Urothelium cell line (cell line): ENCODE results near the gene MAPKAPK2.

ENCODE experiments used
- DNase-seq: peaks from one replicate; pipeline ENCODE4 v3.0.0; 2011; ENCODE audit warnings: low spot score, mixed read lengths
- FAIRE-seq: peaks from 2 replicates; lab custom pipeline; 2011; peaks lifted over from hg19 to GRCh38; lab: Jason Lieb, UNC

The MAPKAPK2 gene

DNA sequence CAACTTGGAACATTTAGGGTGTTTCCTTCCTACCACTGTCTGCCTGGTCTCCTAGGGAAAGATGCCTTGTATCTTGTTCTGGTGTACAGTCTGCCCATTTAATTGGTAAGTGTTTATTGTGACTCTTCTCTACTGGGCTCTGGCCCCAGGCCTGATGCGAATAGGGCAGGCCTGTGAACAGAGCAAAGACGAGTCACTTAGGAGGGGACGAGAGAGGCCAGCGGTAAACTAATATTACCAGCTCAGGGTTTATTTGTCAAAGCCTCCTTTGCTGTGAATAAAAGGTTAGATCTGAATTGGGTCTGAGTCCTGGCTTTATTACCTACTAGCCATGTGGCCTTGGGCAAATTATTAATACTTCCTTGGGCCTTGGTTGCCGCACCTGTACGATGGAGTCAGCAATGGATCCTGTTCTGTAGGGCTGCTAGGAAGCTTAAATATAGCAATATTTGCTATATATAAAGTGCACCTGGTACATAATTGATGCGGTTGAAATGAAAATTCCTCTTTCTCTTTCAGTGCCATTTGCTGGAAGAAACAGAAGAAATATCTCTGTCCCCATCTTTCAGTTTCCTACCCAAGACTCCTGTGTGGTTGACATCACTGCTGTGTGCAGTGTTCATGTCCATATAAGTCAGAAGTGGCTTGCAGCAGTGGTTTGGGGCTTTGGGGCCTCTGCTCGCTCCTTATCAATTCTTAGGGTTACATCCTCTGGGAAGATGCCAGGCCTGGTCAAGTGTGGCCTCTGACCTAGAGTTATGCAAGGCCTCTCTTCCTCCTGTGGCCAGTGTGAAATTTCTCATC lies 32.4 kb downstream of the MAPKAPK2 start:
- DNase-seq = no peak
- FAIRE-seq = no peak

DNA sequence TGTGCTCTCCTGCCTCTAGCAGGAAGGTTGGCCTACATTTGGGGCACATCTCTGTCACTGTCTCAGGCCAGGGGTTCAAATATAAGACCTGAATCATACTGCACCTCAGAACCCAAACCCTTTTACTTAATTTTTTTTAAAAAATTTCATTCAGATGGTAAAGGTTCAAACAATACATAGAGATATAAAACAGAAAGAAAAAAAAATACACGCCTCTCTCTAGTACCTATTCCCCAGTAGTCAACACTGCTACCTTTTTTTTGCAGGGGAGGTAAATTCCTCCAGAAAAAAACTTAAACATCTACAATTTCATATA lies 32.9 kb downstream of the MAPKAPK2 start:
- no peak for DNase-seq
- FAIRE-seq = no peak

DNA sequence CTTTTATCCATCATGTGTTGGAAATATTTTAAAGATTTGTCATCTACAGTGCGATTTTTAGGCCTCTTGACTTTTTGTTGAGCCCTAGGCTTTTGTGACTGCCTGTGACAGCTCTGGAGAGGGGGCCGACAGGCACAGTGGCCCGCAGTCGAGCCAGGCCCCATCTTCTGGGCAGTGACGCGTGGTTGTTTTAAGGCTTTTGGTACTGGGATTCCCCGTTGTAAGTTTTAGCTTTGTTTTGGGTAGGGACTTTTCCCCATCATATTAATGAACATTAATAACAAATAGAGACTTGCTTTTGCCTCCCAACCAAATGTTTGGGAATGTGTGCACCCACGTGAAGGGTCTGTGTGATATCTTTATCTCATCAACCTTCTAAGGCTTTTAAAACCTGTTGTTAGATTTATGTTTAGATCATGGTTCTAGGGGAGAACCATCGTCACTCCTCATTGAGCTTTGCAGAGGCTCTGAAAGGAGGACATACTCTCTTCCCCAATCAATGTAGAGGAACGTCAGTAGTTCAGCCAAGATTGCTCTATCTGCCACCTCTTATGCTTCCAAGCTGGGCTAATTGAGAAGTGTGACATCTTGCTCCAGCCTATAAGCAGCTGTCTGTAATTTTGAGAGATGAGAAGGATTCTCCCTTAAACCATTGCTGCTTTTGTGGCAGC lies 34.6 kb downstream of the MAPKAPK2 start:
- DNase-seq (no peak), FAIRE-seq (no peak)

DNA sequence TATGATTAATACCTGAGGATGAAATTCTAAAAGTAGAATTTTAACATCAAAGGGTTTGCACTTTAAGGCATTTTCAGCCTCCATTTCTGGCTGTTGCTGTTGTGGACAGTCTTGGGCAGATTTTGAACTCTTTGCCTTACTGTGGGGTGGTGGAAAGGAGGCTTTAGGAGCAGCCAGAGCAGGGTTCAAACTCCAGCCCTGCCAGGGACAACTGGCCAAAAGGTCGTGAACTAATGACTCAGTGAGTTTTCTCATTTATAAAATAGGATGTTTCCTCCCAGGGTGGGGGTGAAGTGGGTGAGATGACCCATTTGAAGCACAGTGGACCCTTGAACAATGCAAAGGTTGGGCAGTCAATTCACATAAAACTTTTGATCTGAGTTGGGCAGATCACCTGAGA lies 36.7 kb downstream of the MAPKAPK2 start:
- FAIRE-seq (no peak), DNase-seq (no peak)

DNA sequence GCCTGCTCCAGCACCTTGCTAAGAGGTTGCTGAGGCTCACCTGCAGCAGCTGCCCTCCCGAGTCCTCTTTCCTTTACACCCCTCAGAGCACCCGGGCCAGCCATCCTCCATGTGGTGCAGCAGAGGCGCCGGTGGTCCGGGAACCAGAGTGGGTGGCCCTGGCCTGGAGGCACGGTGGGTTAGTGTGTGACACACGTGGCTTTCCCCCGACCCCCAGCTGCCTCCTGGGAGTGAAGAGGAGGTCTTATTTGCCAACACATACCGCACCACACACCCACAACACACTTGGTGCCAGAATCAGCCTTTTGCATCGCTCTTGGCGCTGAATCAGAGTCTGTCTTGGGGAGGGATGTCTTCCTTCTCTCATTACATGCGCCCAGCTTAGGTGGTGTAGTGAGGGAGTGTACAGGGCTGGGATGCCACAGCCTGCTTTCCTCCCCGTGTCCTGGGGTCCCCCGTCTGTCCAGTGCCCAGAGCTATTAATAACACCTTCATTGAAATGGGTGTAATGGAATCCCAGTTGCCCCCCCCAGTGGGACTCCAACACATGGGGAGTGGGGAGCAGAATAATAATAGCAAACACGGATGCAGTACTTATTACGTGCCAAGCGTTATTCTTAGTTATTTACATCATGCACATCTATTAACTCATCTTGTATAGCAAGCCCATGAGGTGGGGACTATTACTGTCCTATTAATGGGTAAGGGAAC lies 38.2 kb downstream of the MAPKAPK2 start:
- no peak for FAIRE-seq

DNA sequence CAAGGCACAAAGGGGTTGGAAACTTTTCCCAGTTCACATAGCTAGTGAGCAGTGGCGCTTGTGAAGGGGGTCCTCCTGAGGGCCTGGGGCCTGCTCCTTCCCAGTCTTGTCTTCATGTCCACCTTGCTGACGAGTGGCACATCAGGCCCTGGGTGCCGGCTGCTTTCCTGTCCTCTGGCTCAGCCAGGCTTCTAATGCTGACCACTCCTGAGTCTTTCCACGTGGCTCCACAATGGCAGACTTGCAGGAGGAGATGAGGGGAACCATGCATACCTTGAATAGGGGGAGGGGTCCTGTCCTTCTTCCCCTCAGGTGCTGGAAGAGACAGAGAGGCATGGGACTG lies 38.7 kb downstream of the MAPKAPK2 start:
- FAIRE-seq (no peak), DNase-seq (no peak)

More for the DNA sequence above, 38.2 kb downstream of the MAPKAPK2 start:
- no peak for DNase-seq

DNA sequence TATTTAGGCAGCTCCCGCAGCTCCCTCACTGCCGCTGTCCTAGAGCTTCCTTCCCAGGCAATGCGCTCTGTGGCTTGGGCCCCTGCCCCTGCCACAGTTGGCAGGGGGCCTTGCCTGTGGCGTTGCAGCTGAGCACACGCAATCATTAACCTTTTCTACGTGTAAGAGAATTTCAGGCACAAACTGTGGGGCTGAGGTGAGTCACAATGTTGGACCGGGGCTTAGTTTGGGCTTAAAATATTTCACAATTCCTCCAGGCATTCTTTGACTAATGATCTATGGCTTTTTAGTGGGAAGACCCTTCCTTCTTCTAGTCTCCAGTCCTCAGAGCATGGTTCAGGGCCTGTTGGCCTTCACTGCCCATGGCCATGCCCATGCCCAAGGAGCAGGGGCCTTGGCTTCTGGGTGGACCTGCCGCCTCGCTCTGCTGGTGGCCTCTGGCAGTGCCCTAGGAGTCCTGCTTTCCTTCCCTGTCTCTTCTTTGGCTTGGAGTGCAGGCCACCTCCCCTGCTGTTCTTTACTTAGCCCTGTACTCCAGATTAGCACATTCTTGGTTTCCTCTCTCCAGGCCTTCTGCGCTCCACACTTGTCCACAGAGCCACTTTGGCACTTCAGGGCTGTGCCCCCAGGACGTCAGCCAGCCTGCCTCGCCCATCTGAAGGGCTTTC lies 39.2 kb downstream of the MAPKAPK2 start:
- FAIRE-seq = no peak

DNA sequence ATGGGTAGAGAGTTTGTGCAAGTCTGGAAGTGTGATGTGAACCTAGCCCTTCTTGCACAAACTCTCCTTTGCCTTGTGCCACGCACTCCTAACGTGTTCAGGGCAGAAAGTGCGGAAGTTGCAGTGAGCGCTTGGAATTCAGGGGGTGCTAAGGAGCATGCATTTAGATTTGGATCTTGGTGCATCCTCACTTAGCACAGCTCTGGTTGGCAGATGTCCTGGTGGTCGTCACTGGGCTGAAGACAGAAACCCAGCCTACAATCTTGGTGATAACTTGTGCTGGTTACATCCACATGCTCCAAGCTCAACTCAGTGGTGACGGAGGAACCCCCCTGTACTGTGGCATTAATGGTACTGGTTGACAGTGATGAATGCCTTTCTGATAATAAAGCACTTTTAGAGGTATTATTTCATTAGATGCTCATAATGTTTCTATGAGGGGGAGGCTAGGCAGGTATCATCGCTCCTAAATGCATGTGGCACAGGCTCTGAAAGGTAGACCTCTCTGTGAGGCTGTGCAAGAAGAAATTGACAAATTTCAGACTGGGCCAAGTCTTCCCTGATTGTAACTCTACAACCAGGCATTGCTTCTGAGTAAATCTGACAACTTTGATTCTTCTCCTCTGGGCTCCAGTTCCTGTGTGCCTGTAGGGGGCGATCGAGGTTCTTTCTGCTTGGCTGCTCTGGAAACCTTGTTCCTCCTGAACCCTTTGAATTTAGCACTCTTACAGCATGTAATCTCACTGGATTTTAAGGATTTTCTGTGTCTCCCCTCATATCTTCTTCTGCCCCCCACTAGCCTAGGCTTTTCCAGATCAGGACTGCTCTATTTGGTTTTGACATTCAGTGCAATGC lies 40.6 kb downstream of the MAPKAPK2 start:
- peak; percentile 49 for DNase-seq
- no peak for FAIRE-seq

More for the DNA sequence above, 39.2 kb downstream of the MAPKAPK2 start:
- no peak for DNase-seq

DNA sequence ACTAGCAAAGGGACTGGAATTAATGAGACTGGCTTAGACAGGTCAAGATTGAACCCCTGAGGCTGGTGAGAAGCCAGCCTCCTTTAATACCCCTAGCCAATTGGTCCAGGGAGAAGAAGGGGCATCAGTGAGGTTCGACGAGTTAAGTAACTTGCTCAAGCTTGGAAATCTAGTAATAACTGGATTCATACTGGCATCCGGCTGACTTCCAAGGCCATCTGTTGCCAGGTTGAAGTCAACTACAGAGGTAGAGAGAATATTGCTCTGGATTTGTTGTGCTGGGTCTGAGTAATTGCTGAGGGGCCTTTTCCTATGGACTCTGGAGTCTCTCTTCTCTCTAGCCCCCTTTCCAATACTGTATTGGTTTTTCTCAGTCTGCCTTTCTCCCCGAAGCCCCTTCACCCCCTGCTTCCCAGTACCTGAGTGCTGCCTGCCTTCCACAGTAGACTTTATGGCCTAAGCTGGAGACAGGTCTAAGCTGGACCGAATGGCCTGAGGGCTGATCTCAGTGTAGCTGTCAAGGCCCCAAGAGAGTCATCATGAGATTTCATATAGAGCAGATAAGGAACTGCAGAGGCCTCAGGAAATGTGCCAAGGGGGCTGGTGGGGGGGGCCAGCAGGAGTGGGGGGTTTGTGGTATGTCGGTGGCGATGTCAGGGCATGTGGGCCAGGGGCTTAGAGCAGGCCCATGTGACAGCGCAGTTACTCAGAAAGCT lies 43.4 kb downstream of the MAPKAPK2 start:
- DNase-seq (no peak), FAIRE-seq (no peak)

DNA sequence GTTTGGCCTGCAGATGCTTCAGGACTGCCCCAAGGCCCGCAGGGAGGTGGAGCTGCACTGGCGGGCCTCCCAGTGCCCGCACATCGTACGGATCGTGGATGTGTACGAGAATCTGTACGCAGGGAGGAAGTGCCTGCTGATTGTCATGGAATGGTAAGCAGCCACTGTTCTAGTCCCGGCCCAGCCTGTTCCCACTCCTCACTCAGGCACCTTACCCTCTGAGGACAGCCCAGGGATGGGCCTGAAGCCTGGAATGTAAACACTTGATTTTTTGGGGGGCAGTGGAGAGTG lies 43.9 kb downstream of the MAPKAPK2 start:
- DNase-seq (no peak), FAIRE-seq (no peak)

DNA sequence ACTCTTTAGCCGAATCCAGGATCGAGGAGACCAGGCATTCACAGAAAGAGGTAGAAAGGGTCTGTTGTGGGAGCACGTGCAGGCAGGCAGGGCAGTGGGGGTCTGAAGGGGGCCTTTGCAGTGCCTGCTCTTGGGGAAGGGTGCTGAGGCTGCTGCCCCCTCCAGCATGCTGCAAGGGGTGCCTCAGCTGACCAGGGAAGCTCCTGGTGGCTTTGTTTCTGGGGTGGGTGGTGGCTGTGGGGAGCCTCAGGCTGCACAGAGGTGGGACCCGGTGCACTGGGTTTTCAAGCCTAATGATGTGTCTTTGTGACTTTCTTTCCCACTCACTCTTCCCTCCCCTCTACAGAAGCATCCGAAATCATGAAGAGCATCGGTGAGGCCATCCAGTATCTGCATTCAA lies 44.3 kb downstream of the MAPKAPK2 start:
- FAIRE-seq (no peak), DNase-seq (no peak)

DNA sequence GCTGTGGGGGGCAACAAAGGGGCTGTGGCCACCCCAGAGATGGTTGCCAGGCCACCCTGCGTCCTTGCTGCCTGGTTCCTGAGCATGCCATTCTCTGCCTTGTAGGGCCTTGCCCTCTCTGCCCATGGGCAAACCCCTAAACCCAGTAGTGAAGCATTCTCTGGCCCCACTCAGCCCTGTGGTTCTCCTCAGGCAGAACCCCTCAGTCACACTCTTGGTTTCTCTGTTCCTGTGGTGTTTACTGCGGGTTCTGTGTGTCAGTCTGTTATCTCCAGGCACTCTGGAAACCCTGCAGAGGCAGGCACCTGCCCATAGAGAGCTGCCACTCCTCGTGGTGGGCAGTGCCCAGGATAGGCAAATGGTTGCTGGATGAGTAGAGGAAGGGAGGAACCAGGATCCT lies 44.8 kb downstream of the MAPKAPK2 start:
- DNase-seq (no peak), FAIRE-seq (no peak)

DNA sequence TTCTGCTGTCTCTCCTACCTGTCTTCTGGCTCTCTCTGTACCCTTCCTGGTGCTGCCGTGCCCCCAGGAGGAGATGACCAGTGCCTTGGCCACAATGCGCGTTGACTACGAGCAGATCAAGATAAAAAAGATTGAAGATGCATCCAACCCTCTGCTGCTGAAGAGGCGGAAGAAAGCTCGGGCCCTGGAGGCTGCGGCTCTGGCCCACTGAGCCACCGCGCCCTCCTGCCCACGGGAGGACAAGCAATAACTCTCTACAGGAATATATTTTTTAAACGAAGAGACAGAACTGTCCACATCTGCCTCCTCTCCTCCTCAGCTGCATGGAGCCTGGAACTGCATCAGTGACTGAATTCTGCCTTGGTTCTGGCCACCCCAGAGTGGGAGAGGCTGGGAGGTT lies 47.8 kb downstream of the MAPKAPK2 start:
- FAIRE-seq = no peak

DNA sequence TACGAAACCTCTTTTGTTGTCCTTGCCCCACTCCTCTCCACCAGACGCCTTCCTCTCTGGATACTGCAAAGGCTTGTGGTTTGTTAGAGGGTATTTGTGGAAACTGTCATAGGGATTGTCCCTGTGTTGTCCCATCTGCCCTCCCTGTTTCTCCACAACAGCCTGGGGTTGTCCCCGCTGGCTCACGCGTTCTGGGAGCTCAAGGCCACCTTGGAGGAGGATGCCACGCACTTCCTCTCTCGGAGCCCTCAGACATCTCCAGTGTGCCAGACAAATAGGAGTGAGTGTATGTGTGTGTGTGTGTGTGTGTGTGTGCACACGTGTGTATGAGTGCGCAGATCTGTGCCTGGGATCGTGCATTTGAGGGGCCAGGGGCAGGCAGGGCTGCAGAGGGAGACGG lies 48.3 kb downstream of the MAPKAPK2 start:
- FAIRE-seq = no peak
- DNase-seq = no peak

More for the DNA sequence above, 47.8 kb downstream of the MAPKAPK2 start:
- DNase-seq = no peak

DNA sequence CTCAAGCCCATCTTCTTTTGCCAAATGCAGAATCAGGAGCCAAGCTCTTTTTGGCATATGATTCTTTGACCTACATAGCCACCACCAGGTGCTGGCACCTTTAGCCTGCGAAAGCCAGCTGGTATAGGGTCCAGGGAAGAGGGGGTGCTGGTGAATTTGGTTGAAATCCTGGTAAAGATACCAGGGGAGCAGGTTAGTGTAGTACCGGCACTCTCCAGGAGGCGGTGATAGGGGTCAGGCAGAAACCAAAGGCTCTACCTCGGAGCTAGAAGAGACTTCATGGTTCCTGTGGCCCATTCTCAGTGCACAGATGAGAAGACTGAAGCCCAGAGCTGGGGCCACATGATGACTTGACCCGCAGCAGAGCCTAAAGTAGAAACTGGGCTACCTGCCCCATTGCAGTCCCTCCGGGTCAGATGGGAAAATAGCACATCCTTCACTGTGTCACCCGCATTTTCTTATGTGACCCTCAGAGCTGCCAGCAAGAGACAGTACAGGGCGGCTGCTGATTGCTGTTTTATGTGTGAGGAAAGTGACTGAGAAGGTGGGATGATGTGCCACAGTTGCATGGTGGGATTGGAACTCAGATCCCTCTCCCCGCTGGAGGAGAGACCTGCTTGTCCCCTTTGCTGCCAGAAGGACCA lies 49.9 kb downstream of the MAPKAPK2 start:
- FAIRE-seq = no peak
- DNase-seq = peak; percentile 58

DNA sequence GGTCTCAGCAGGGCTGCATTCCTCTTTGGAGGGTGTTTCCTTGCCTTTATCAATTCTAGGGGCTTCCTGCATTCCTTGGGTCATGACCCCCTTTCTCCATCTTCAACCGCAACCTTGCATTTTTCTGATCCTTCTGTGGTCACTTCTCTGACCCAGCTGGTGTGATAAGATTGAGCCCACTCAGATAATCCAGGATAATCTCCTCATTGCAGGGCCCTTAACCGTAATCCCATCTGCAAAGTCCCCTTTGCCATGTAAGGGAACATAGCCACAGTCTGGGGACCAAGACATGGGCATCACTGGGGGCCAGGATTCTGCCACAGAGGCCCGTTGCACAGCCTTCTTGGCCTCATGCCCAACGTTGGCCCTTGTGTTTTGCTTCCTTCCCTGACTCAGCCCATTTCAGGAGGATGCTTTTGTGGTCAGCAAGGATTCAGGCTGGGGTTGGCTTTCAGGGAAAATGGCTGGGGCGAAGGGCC lies 50.9 kb downstream of the MAPKAPK2 start:
- no peak for FAIRE-seq
- no peak for DNase-seq

DNA sequence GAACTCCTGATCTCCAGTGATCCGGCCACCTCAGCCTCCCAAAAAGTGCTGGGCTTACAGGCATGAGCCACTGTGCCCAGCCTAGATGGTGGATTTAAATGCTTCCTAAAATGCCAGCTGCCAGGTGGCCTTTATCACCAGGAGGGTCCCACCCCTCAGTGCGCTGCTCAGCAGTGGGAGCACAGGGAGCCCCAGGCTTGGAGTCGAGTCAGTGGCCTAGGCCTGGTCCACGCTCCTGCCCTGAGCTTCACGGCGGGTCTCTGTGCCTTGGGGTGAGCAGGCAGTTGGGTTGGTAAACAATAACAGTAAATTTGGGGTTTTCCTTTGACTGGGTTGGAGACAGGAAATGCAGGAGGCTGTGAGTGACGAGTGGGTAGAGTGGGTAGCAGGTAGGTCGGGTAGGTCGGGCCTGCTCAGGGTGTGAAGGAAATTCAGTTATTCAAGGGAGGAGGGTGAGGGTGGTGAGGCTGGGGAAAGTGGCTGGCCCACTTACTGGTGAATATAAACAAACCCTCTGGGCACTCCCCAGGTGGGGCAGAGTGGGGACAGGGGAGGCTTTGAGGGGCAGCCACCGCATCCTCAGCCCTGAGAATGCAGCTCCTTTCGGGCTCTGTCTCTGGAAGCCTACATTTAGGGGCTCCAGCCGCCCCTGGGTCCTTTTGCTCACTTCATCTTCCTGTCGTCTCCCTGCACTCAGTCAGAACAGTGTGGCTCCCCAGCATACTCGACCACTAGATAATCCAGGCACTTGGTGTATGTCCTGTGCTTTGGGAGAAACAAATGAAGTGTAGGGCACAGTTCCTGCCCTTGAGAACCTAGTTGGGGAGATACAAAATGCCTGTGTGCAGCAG lies 52.4 kb downstream of the MAPKAPK2 start:
- no peak for DNase-seq
- no peak for FAIRE-seq

DNA sequence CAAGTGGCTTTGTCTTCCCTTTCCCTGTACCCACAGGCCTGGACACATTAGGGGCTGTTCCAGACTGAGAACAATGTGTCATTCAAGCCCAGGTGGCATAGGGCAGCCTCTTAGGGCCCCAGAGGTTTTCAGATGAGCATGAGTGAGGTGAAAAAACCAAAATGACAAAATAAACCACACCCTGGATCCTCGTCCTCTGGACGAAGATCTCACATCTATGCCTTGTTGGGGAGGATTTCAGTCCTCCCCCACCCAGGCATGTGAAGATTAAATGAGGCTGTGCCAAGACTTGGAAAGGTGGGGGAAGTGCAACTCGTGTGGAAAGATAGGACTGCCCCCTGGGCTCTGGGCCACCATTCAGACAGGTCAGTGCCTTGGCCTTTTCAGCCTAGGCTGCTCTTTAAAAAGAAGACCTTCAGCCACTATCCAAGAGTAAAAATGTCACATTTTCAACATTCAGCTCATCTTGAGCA lies 53.1 kb downstream of the MAPKAPK2 start:
- FAIRE-seq (no peak), DNase-seq (no peak)
